HUES6 (cell line): ENCODE measurements around the gene TESK1.
"Not testable (repeated sequence)": the region's sequence is repeated elsewhere in the genome, so short reads cannot be mapped to it uniquely, and the experiment has no call there.

Source experiments
- H3K27ac ChIP-seq: 2 replicates; pipeline ENCODE4 v1.7.0; 2013; ENCODE audit warnings: low read depth, mild to moderate bottlenecking, low read length, inconsistent platforms
- H3K27me3 ChIP-seq: 2 replicates; pipeline ENCODE4 v1.6.1; 2013; ENCODE audit warnings: low read length; ENCODE audit not compliant: control insufficient read depth, insufficient read depth
- H3K36me3 ChIP-seq: 2 replicates; pipeline ENCODE4 v1.6.1; 2013; ENCODE audit warnings: low read length; ENCODE audit not compliant: control insufficient read depth, insufficient read depth
- H3K4me1 ChIP-seq: 2 replicates; pipeline ENCODE4 v1.6.1; 2013; ENCODE audit warnings: low read length; ENCODE audit not compliant: control insufficient read depth, insufficient read depth
- H3K4me3 ChIP-seq: 2 replicates; pipeline ENCODE4 v1.5.1; 2013; ENCODE audit warnings: low read depth, low read length
- H3K9ac ChIP-seq: one replicate; pipeline ENCODE4 v1.6.1; 2013; ENCODE audit warnings: mild to moderate bottlenecking, low read length
- H3K9me3 ChIP-seq: 2 replicates; pipeline ENCODE4 v1.6.1; 2013; ENCODE audit warnings: low read depth, low read length; ENCODE audit not compliant: control insufficient read depth, insufficient read depth

TESK1 gene

GRCh38 chr9:35563791-35564197, 41.3 kb upstream of the TESK1 start:
- peaks cover 7% of the 10 kb centered on the region; the same call in 1 of the 2 replicates for H3K4me1 ChIP-seq
- H3K4me3 ChIP-seq: no peak overlapping the region
- no peaks in the 10 kb centered on the region for H3K27me3 ChIP-seq
- no peak overlapping the region for H3K9ac ChIP-seq
- no peaks in the 10 kb centered on the region for H3K9me3 ChIP-seq
- H3K27ac ChIP-seq: no peak overlapping the region
- H3K36me3 ChIP-seq: peaks cover 9% of the 10 kb centered on the region; the same call in 1 of the 2 replicates

DNA sequence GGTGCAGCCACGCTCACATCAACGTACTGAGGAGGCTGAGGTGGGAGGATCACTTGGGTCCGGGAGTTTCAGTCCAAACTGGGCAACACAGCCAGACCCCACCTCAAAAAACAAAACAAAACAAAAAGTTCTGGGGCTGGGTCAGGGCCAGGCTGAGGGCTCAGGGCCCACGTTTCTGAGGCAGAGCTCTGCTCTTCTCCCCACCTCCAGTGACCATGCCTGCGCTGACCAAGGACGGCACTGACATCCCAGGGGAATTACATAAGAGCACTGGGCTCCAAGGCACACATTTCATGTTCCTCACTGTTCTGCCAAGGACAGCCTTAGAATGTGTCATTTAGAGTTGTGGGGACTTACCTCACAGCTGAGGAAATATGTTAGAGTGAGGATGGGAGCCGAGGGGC, 40.4 kb upstream of the TESK1 start:
- Histone ChIP-seq H3K27ac (no peak overlapping the region), H3K27me3 (no peaks in the 10 kb centered on the region), H3K4me1 (peaks cover 7% of the 10 kb centered on the region; the same call in 1 of the 2 replicates), H3K36me3 (peaks cover 9% of the 10 kb centered on the region; the same call in 1 of the 2 replicates), H3K4me3 (no peak overlapping the region), H3K9me3 (no peaks in the 10 kb centered on the region), H3K9ac (no peak overlapping the region)

GRCh38 chr9:35566417-35566816, 38.6 kb upstream of the TESK1 start:
- Histone ChIP-seq H3K27ac (no peak overlapping the region), H3K4me3 (no peak overlapping the region), H3K9me3 (no peaks in the 10 kb centered on the region)

DNA sequence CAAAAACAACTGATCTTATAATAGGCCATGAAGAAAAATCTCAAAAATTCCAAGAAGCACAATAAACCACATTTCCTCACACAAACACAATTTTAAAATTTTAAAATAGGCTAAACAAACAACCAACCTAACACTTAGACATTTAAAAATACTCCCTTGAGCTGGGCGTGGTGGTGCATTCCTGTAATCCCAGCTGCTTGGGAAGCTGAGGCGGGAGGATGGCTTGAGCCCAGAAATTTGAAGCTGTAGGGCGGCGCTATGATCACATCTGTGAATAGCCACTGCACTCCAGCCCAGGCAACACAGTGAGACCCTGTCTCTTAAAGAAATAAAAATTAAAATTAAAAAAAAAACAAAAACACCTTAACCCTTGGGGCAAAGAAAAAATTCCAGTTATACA, 36.9 kb upstream of the TESK1 start:
- Histone ChIP-seq H3K27me3 (no peaks in the 10 kb centered on the region), H3K9me3 (no peaks in the 10 kb centered on the region), H3K9ac (no peak overlapping the region), H3K4me1 (peaks cover 7% of the 10 kb centered on the region; the same call in 1 of the 2 replicates), H3K4me3 (no peak overlapping the region), H3K36me3 (no peaks in the 10 kb centered on the region), H3K27ac (no peak overlapping the region)

More at GRCh38 chr9:35566417-35566816, 38.6 kb upstream of the TESK1 start:
- peaks cover 7% of the 10 kb centered on the region; the same call in 1 of the 2 replicates for H3K4me1 ChIP-seq
- H3K9ac ChIP-seq: no peak overlapping the region
- peaks cover 2% of the 10 kb centered on the region; the same call in 1 of the 2 replicates for H3K36me3 ChIP-seq
- no peaks in the 10 kb centered on the region for H3K27me3 ChIP-seq

GRCh38 chr9:35569206-35569605, 35.9 kb upstream of the TESK1 start:
- no peaks in the 10 kb centered on the region for H3K27me3 ChIP-seq
- no peaks in the 10 kb centered on the region for H3K36me3 ChIP-seq
- H3K9me3 ChIP-seq: no peaks in the 10 kb centered on the region
- H3K4me3 ChIP-seq: no peak overlapping the region
- no peak overlapping the region for H3K9ac ChIP-seq
- no peaks in the 10 kb centered on the region for H3K4me1 ChIP-seq
- no peak overlapping the region for H3K27ac ChIP-seq

GRCh38 chr9:35570709-35571504, 34.2 kb upstream of the TESK1 start:
- Histone ChIP-seq H3K4me1 (no peaks in the 10 kb centered on the region), H3K27ac (no peak overlapping the region), H3K9ac (no peak overlapping the region), H3K36me3 (no peaks in the 10 kb centered on the region), H3K9me3 (no peaks in the 10 kb centered on the region), H3K4me3 (no peak overlapping the region), H3K27me3 (no peaks in the 10 kb centered on the region)

DNA sequence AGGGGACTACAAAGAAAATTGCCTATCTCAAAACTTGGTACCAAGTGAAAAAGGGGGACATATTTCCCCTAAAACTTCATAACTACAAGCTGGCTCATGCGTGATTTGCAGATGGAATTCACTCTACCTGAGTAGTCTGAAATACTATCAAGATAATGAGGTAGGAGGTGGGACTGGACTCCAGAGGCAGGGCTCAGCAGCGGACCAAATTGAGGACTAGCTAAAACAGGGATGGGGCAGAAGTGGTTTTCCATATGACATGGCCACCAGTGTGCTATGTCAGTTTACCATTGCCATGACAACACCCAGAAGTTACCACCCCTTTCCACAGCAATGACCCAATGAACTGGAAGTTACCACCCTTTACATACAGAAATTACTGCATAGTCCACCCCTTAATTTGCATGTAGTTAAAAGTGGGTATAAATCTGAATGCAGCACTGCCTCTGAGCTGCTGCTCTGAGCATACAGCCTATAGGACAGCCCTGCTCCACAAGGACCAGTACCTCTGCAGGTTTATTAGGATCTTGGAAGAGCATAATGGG, 30.4 kb upstream of the TESK1 start:
- Histone ChIP-seq H3K4me1 (no peaks in the 10 kb centered on the region), H3K36me3 (no peaks in the 10 kb centered on the region), H3K9me3 (peaks cover 4% of the 10 kb centered on the region), H3K27me3 (no peaks in the 10 kb centered on the region), H3K9ac (no peak overlapping the region), H3K4me3 (no peak overlapping the region), H3K27ac (no peak overlapping the region)

DNA sequence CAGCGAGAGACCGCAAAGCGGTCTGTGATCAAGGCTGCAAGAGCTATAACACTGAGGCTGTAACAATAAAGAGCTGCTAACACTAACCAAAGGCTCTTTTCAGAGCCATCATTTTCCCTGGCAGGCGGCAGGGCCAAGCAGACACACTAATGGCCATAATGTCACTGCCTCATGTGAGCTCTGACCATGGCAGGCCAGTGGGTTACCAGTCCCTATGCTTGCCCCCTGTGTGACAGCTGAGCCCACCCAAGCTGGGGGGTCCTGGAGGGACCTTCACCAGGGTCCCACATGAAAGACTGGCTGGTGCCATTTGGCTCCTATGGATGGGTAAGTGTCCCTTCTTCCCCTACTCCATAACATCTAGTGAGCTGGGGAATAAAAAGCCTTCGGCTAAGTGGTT, 29.6 kb upstream of the TESK1 start:
- Histone ChIP-seq H3K4me3 (no peak overlapping the region), H3K4me1 (no peaks in the 10 kb centered on the region), H3K27me3 (no peaks in the 10 kb centered on the region), H3K9me3 (peaks cover 9% of the 10 kb centered on the region), H3K27ac (no peak overlapping the region), H3K9ac (no peak overlapping the region), H3K36me3 (no peaks in the 10 kb centered on the region)

DNA sequence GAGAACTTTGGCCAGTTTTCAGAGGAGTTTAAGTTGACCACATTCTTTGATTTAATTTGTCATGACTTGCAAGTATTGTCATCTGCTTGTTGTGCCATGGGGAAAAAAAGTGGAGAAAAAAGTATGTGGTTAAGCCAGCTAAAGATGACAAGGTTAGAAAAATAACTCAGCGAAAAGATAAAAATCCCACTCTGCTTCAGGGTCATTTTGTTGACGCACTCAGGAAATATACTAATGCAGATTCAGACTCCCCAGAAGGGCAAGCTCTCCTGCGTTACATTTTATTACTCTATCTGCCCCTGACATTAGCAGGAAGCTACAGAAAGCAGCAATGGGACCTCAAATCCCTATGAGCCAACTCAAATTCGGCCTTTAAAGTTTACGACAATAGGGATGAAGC, 27.6 kb upstream of the TESK1 start:
- H3K27me3 ChIP-seq: no peaks in the 10 kb centered on the region
- no peaks in the 10 kb centered on the region for H3K4me1 ChIP-seq
- peaks cover 29% of the 10 kb centered on the region for H3K9me3 ChIP-seq
- no peak overlapping the region for H3K27ac ChIP-seq
- no peak overlapping the region for H3K4me3 ChIP-seq
- H3K36me3 ChIP-seq: no peaks in the 10 kb centered on the region; the same call in 1 of the 2 replicates
- H3K9ac ChIP-seq: no peak overlapping the region

GRCh38 chr9:35579130-35579529, 25.9 kb upstream of the TESK1 start:
- Histone ChIP-seq H3K9ac (no peak overlapping the region), H3K4me3 (no peak overlapping the region), H3K9me3 (peaks cover 31% of the 10 kb centered on the region), H3K27ac (no peak overlapping the region), H3K36me3 (no peaks in the 10 kb centered on the region; the same call in 1 of the 2 replicates), H3K27me3 (no peaks in the 10 kb centered on the region), H3K4me1 (no peaks in the 10 kb centered on the region; the same call in 1 of the 2 replicates)

DNA sequence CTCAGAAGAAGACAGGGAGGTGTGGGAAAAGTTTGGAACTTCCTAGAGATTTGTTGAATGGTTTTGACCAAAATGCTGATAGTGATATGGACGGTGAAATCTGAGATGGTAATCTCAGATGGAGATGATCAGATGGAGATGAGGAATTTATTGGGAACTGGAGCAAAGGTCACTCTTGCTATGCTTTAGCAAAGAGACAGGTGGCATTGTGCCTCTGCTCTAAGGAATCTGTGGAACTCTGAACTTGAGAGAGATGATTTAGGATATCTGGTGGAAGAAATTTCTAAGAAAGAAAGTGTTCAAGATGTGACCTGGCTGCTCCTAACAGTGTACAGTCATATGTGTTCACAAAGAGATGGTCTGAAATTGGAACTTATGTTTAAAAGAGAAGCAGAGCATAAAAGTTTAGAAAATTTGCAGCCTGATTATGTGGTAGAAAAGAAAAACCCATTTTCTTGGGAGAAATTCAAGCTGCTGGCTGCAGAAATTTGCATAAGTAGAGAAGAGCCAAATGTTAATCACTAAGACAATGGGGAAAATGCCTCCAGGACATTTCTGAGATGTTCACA, 25.3 kb upstream of the TESK1 start:
- not testable (repeated sequence) for H3K4me3 ChIP-seq

More for the DNA sequence above, 25.3 kb upstream of the TESK1 start:
- H3K9ac ChIP-seq, H3K27ac ChIP-seq, H3K27me3 ChIP-seq, H3K4me1 ChIP-seq, H3K36me3 ChIP-seq: not testable (repeated sequence)
- H3K9me3 ChIP-seq: peaks cover 31% of the 10 kb centered on the region
